ENCODE results near the gene CDHR5. TPM values are rescaled to one million over a fixed set of nuclear protein-coding genes. Genes with fewer than 3 reads are reported as not detected.

CDHR5 gene
- total and polyA plus RNA-seq, 2 donors (not counting 1 experiment from before 2014, with no cell fraction given): not detected

GRCh38 chr11:619628-620050, 5.1 kb downstream of the CDHR5 start:
- TF ChIP-seq EZH2 (IDR thresholded peaks at IDR 0.05; ENCODE audit: low read length, missing control alignments): no peak
- TF ChIP-seq, protein P1, sequence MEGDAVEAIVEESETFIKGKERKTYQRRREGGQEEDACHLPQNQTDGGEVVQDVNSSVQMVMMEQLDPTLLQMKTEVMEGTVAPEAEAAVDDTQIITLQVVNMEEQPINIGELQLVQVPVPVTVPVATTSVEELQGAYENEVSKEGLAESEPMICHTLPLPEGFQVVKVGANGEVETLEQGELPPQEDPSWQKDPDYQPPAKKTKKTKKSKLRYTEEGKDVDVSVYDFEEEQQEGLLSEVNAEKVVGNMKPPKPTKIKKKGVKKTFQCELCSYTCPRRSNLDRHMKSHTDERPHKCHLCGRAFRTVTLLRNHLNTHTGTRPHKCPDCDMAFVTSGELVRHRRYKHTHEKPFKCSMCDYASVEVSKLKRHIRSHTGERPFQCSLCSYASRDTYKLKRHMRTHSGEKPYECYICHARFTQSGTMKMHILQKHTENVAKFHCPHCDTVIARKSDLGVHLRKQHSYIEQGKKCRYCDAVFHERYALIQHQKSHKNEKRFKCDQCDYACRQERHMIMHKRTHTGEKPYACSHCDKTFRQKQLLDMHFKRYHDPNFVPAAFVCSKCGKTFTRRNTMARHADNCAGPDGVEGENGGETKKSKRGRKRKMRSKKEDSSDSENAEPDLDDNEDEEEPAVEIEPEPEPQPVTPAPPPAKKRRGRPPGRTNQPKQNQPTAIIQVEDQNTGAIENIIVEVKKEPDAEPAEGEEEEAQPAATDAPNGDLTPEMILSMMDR (conservative IDR thresholded peaks at IDR 0.05 in 1 of 2, IDR thresholded peaks at IDR 0.05 in 1 of 2; ENCODE audit: low read depth in 1 of 2, low read length in 2 of 2): no peak
- DNase-seq (ENCODE audit: low read depth in 2 of 2): no peak
- H4K20me1 ChIP-seq (ENCODE audit: control insufficient read depth, extremely low read depth, insufficient read depth, low read length): no peaks in the 10 kb centered on the region
- no peaks in the 10 kb centered on the region for H3K9me3 ChIP-seq (ENCODE audit: control insufficient read depth, insufficient read depth, low read depth, low read length)
- no peak overlapping the region for H3K9ac ChIP-seq (ENCODE audit: insufficient read depth, low read length)
- H3K79me2 ChIP-seq (ENCODE audit: control insufficient read depth, insufficient read depth, low read length): no peaks in the 10 kb centered on the region
- no peak overlapping the region for H3K4me2 ChIP-seq (ENCODE audit: extremely low read depth, insufficient read depth, low read length)
- H3K4me3 ChIP-seq (replicated peaks in 1 of 4; ENCODE audit: control extremely low read depth in 1 of 4, insufficient read depth in 1 of 4, low read depth in 3 of 4, low read length in 4 of 4): no peak overlapping the region
- peaks cover 7% of the 10 kb centered on the region for H3K36me3 ChIP-seq (ENCODE audit: control insufficient read depth, insufficient read depth, low read length)
- no peak overlapping the region for H3K27ac ChIP-seq (ENCODE audit: insufficient read depth, low read length)
- no peaks in the 10 kb centered on the region for H3K27me3 ChIP-seq (ENCODE audit: control insufficient read depth, insufficient read depth, low read length)
- H2AFZ ChIP-seq (ENCODE audit: low read length): no peak overlapping the region
- H3K4me1 ChIP-seq (ENCODE audit: control insufficient read depth, extremely low read depth, insufficient read depth, low read length): no peaks in the 10 kb centered on the region

GRCh38 chr11:618856-619627, 5.7 kb downstream of the CDHR5 start:
- Histone ChIP-seq H4K20me1 (ENCODE audit: control insufficient read depth, extremely low read depth, insufficient read depth, low read length) (no peaks in the 10 kb centered on the region), H3K9me3 (ENCODE audit: control insufficient read depth, insufficient read depth, low read depth, low read length) (no peaks in the 10 kb centered on the region), H3K36me3 (ENCODE audit: control insufficient read depth, insufficient read depth, low read length) (peaks cover 7% of the 10 kb centered on the region), H3K4me3 (replicated peaks in 1 of 4; ENCODE audit: control extremely low read depth in 1 of 4, insufficient read depth in 1 of 4, low read depth in 3 of 4, low read length in 4 of 4) (no peak overlapping the region), H3K27me3 (ENCODE audit: control insufficient read depth, insufficient read depth, low read length) (no peaks in the 10 kb centered on the region), H2AFZ (ENCODE audit: low read length) (no peak overlapping the region), H3K4me2 (ENCODE audit: extremely low read depth, insufficient read depth, low read length) (no peak overlapping the region), H3K9ac (ENCODE audit: insufficient read depth, low read length) (no peak overlapping the region), H3K4me1 (ENCODE audit: control insufficient read depth, extremely low read depth, insufficient read depth, low read length) (no peaks in the 10 kb centered on the region), H3K79me2 (ENCODE audit: control insufficient read depth, insufficient read depth, low read length) (no peaks in the 10 kb centered on the region), H3K27ac (ENCODE audit: insufficient read depth, low read length) (no peak overlapping the region)
- TF ChIP-seq, protein P1 (conservative IDR thresholded peaks at IDR 0.05 in 1 of 2, IDR thresholded peaks at IDR 0.05 in 1 of 2; ENCODE audit: low read depth in 1 of 2, low read length in 2 of 2): no peak
- no peak for TF ChIP-seq EZH2 (IDR thresholded peaks at IDR 0.05; ENCODE audit: low read length, missing control alignments)
- DNase-seq (ENCODE audit: low read depth in 2 of 2): no peak

- H3K9me3 ChIP-seq (ENCODE audit: control insufficient read depth, insufficient read depth, low read depth, low read length): no peaks in the 10 kb centered on the region
- H4K20me1 ChIP-seq (ENCODE audit: control insufficient read depth, extremely low read depth, insufficient read depth, low read length): no peaks in the 10 kb centered on the region
- peaks cover 10% of the 10 kb centered on the region for H3K36me3 ChIP-seq (ENCODE audit: control insufficient read depth, insufficient read depth, low read length)
- H3K27ac ChIP-seq (ENCODE audit: insufficient read depth, low read length): no peak overlapping the region
- H3K4me2 ChIP-seq (ENCODE audit: extremely low read depth, insufficient read depth, low read length): no peak overlapping the region
- no peak overlapping the region for H3K4me3 ChIP-seq (replicated peaks in 1 of 4; ENCODE audit: control extremely low read depth in 1 of 4, insufficient read depth in 1 of 4, low read depth in 3 of 4, low read length in 4 of 4)
- no peaks in the 10 kb centered on the region for H3K79me2 ChIP-seq (ENCODE audit: control insufficient read depth, insufficient read depth, low read length)
- no peak overlapping the region for H2AFZ ChIP-seq (ENCODE audit: low read length)
- no peaks in the 10 kb centered on the region for H3K4me1 ChIP-seq (ENCODE audit: control insufficient read depth, extremely low read depth, insufficient read depth, low read length)
- DNase-seq (ENCODE audit: low read depth in 2 of 2): no peak
- H3K9ac ChIP-seq (ENCODE audit: insufficient read depth, low read length): no peak overlapping the region
- no peak for TF ChIP-seq EZH2 (IDR thresholded peaks at IDR 0.05; ENCODE audit: low read length, missing control alignments)
- TF ChIP-seq, protein P1 (conservative IDR thresholded peaks at IDR 0.05 in 1 of 2, IDR thresholded peaks at IDR 0.05 in 1 of 2; ENCODE audit: low read depth in 1 of 2, low read length in 2 of 2): no peak
- H3K27me3 ChIP-seq (ENCODE audit: control insufficient read depth, insufficient read depth, low read length): no peaks in the 10 kb centered on the region
Observed at GRCh38 chr11:617912-618682, 6.7 kb downstream of the CDHR5 start.

All from fibroblast of lung (primary cell).